Natural killer cell (primary cell): ENCODE measurements around the gene UBE2D3. TPM values are rescaled to one million over a fixed set of nuclear protein-coding genes. Genes with fewer than 3 reads are reported as not detected.

ENCODE experiments used
- ATAC-seq, 3 donors: fragments of 150-1000 bp in 2 of 3; fragments of 200-7000 bp in 1 of 3; cut with Tn5 transposase; 1 replicate in 1 of 3; 2 replicates in 2 of 3; pipeline ENCODE4 v1.10.0; 2021; ENCODE audit warnings: mild to moderate bottlenecking in 2 of 3, moderate library complexity in 2 of 3
- DNase-seq, 2 donors: peaks; one replicate each; pipeline versions ENCODE4 v3.0.0 to v3.0.0-alpha.2; 2013 to 2021; ENCODE audit warnings: mixed read lengths in 1 of 2
- H3K27ac ChIP-seq: one replicate; pipeline ENCODE4 v1.5.1; 2013; ENCODE audit warnings: mild to moderate bottlenecking, low read length
- H3K27me3 ChIP-seq: one replicate; pipeline ENCODE4 v1.6.1; 2013; ENCODE audit warnings: low read length; ENCODE audit not compliant: control insufficient read depth, insufficient read depth
- H3K36me3 ChIP-seq: one replicate; pipeline ENCODE4 v1.6.1; 2013; ENCODE audit warnings: low read length; ENCODE audit not compliant: control insufficient read depth, insufficient read depth
- H3K4me1 ChIP-seq: one replicate; pipeline ENCODE4 v1.6.1; 2013; ENCODE audit warnings: low read length; ENCODE audit not compliant: control insufficient read depth, insufficient read depth
- H3K4me3 ChIP-seq: one replicate; pipeline ENCODE4 v1.5.1; 2013; ENCODE audit warnings: low read length
- H3K9me3 ChIP-seq: one replicate; pipeline ENCODE4 v1.6.1; 2013; ENCODE audit warnings: low read length; ENCODE audit not compliant: control insufficient read depth, insufficient read depth
- H3K27ac Mint-ChIP-seq, 2 donors: one replicate each; pipeline ENCODE4 v1.8.0; 2022; ENCODE audit warnings: mild to moderate bottlenecking in 2 of 2, mixed read lengths in 2 of 2, moderate library complexity in 1 of 2
- H3K27me3 Mint-ChIP-seq, 2 donors: one replicate each; pipeline ENCODE4 v1.8.0; 2022; ENCODE audit warnings: low read depth in 2 of 2, mixed read lengths in 2 of 2
- H3K36me3 Mint-ChIP-seq: one replicate; pipeline ENCODE4 v1.8.0; 2022; ENCODE audit warnings: mixed read lengths
- H3K4me1 Mint-ChIP-seq, 2 donors: one replicate each; pipeline ENCODE4 v1.8.0; 2022; ENCODE audit warnings: mixed read lengths in 2 of 2
- H3K4me3 Mint-ChIP-seq: one replicate; pipeline ENCODE4 v1.8.0; 2022; ENCODE audit warnings: mild to moderate bottlenecking, moderate library complexity, mixed read lengths
- H3K9me3 Mint-ChIP-seq, 2 donors: one replicate each; pipeline ENCODE4 v1.8.0; 2022; ENCODE audit warnings: mixed read lengths in 2 of 2
- CTCF ChIP-seq: fragments of 200-600 bp; IDR thresholded peaks from one replicate; pipeline ENCODE4 v1.8.0; 2022; ENCODE audit warnings: antibody characterized with exemption
- whole genome bisulfite sequencing: methylation state at CpG from one replicate; pipeline ENCODE4 v1.1.7; 2013; ENCODE audit warnings: missing lambda C conversion rate; ENCODE audit not compliant: insufficient coverage; 5-methylcytosine and 5-hydroxymethylcytosine counted together
- intact Hi-C: fragments of 100-400 bp; cut with micrococcal nuclease; formaldehyde crosslinking; loops from one replicate; pipeline ENCODE4 v1.14.2; 2022
- total RNA-seq, 4 donors: library from RNA; stranded (reverse); fragments of 120-200 nt in 1 of 4; gene quantifications; one replicate each; pipeline versions ENCODE4 v1.2.3 to v1.2.4, GENCODE V29; 2013 to 2022

UBE2D3 gene
- total RNA-seq, 3 donors from 2014 or later (not counting 1 experiment from before 2014, with no cell fraction given): 527 to 624 (median 529) TPM

GRCh38 chr4:102792361-102792936 lies 34.9 kb downstream of the UBE2D3 start:
- intact Hi-C loops: no loop called here
- ATAC-seq: peak; percentile 17 to 46 (median 20)
- WGBS: 92% methylated on average over 1 of the region's 2 CpGs
- Mint-ChIP-seq H3K4me3 (no peak overlapping the region), H3K4me1 (peaks cover 18 to 36% of the 10 kb centered on the region in 2 donors), H3K36me3 (no peaks in the 10 kb centered on the region), H3K27me3 (no peaks in the 10 kb centered on the region), H3K27ac (peak overlapping the region; percentile 25 to 32), H3K9me3 (no peaks in the 10 kb centered on the region)
- no peaks in the 10 kb centered on the region for H3K27me3 ChIP-seq
- no peak for TF ChIP-seq CTCF
- H3K9me3 ChIP-seq: no peaks in the 10 kb centered on the region
- no peak for DNase-seq
- no peak overlapping the region for H3K27ac ChIP-seq
- H3K36me3 ChIP-seq: peaks cover 25% of the 10 kb centered on the region
- H3K4me3 ChIP-seq: no peak overlapping the region
- no peaks in the 10 kb centered on the region for H3K4me1 ChIP-seq

- H3K27me3 Mint-ChIP-seq: no peaks in the 10 kb centered on the region
- peak overlapping the region; percentile 22 for H3K4me3 Mint-ChIP-seq
- TF ChIP-seq CTCF: no peak
- intact Hi-C loops: no loop called here
- H3K9me3 ChIP-seq: no peaks in the 10 kb centered on the region
- H3K27ac ChIP-seq: no peak overlapping the region
- peak in 2 of 3 donors; percentile 17 to 30 for ATAC-seq
- H3K36me3 ChIP-seq: peaks cover 23% of the 10 kb centered on the region
- peak overlapping the region; percentile 25 to 32 for H3K27ac Mint-ChIP-seq
- H3K27me3 ChIP-seq: no peaks in the 10 kb centered on the region
- H3K4me3 ChIP-seq: no peak overlapping the region
- H3K4me1 Mint-ChIP-seq: peaks cover 18 to 32% of the 10 kb centered on the region in 2 donors
- H3K4me1 ChIP-seq: no peaks in the 10 kb centered on the region
- H3K36me3 Mint-ChIP-seq: no peaks in the 10 kb centered on the region
- WGBS: 98% methylated on average over 6 of the region's 7 CpGs
- no peaks in the 10 kb centered on the region for H3K9me3 Mint-ChIP-seq
- no peak for DNase-seq
These were observed 36.0 kb downstream of the UBE2D3 start for GRCh38 chr4:102791318-102791835.

GRCh38 chr4:102789317-102789717 lies 38.0 kb downstream of the UBE2D3 start:
- intact Hi-C loops: no loop called here
- no peaks in the 10 kb centered on the region for H3K9me3 Mint-ChIP-seq

More at GRCh38 chr4:102789317-102789717, 38.0 kb downstream of the UBE2D3 start:
- Histone ChIP-seq H3K4me1 (no peaks in the 10 kb centered on the region), H3K27me3 (no peaks in the 10 kb centered on the region), H3K9me3 (no peaks in the 10 kb centered on the region), H3K4me3 (no peak overlapping the region), H3K27ac (no peak overlapping the region), H3K36me3 (peaks cover 5% of the 10 kb centered on the region)
- peaks cover 12 to 29% of the 10 kb centered on the region in 2 donors for H3K4me1 Mint-ChIP-seq
- peak overlapping the region; percentile 25 for H3K4me3 Mint-ChIP-seq
- ATAC-seq: no peak
- peak in 1 of 2 donors; percentile 18 for DNase-seq
- no peak for TF ChIP-seq CTCF
- H3K27me3 Mint-ChIP-seq: no peaks in the 10 kb centered on the region
- no peaks in the 10 kb centered on the region for H3K36me3 Mint-ChIP-seq
- WGBS: 29% methylated on average over 1 of the region's 3 CpGs
- H3K27ac Mint-ChIP-seq: peak overlapping the region; percentile 25 to 54
